Left kidney (tissue), 2 donors: Measurements from ENCODE around the gene MRPS12. TPM values are rescaled to one million over a fixed set of nuclear protein-coding genes. Genes with fewer than 3 reads are reported as not detected.
A peak's percentile ranks its signal among the peaks of the same experiment; 100 is the strongest.

Source experiments
- DNase-seq: peaks from one replicate; pipeline ENCODE4 v3.0.0-alpha.2; 2013
- polyA plus RNA-seq: library from polyadenylated mRNA; unstranded; fragments of 120-200 nt; gene quantifications from one replicate; pipeline ENCODE4 v1.2.1, GENCODE V29; 2013; ENCODE audit not compliant: insufficient read length

Gene MRPS12
- polyA plus RNA-seq, 1 donor = 16.2 TPM

- no peak for DNase-seq
Observed at GRCh38 chr19:38907670-38908069, 23.1 kb upstream of the MRPS12 start.

- no peak for DNase-seq
Observed at GRCh38 chr19:38908911-38909310, 21.8 kb upstream of the MRPS12 start.

DNA sequence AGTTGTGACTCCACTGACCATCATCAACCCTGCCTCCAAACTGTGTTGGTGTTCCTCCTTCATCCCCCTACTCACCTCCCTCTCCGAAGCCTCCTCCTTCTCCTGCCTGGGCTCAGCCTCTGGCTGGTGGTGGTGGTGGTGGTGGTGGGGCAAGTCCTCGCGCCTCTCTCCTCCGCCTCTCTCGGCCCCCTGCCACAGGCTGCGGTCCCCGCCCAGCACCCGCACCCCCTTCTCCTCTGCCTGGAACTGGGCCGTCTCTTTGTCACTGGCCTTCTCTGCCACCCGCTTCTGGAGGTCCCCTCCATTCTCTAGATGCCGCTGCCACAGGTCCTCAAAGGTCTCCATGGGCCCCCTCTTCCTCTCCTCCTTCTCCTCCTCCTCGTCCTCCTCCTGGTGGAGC is 20.3 kb upstream of the MRPS12 start:
- DNase-seq = no peak

GRCh38 chr19:38911388-38912001 is 19.2 kb upstream of the MRPS12 start:
- DNase-seq = no peak

DNA sequence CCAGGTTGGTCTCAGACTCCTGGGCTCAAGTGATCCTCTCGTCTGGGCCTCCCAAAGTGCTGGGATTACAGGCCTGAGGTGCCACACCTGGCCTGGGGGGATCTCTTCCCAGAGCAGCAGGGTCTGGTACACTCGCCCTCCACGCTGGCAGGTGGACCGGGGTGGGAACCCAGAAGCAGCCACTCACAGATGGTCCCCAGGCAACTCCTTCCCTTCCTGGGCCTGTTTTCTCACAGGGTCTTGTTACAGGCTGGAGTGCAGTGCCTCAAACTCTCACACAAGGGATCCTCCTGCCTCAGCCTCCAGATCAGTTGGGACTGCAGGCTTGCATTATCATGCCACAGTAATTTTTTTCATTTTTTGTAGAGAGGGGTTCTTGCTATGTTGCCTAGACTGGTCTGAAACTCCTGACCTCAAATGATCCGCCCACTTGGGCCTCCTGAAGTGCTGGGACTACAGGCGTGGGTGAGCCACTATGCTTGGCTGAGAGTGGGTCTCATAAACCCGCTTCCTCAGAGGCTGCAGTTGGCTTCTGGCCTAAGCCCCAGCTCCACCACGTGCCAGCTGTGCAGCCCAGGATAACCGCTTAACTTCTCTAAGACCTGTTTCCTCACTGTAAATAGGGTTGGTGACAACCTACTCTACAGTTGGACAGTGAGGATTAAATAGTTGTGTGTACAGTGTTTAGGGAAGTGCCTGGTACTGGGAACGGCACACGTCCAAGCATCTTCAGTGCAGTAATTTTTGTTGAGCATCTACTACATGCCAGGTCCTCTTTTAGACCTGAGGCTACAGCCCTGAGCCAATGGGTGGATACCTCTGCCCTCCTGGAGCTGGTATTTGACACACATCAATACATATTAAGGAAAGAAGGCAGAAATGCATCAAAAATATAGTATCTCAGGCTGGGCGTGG is 17.9 kb upstream of the MRPS12 start:
- DNase-seq = no peak

DNA sequence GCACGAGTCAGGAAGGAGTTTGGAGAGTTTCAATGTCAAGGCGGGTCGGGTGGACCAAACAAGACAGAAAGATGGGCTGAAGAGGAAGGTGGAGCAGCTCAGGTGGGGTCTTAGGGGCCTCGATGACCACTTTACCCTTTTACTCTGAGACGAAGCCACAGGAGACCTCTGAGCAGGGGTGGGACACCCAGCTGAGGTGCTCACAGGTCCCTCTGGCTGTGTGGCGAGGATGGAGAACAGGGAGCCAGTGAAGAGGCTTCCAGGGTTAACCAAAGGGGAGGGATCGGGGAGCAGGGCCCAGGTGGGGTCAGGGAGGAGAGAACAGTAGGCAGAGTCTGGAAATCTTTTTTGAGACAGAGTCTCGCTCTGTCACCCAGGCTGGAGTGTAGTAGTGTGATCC is 16.8 kb upstream of the MRPS12 start:
- no peak for DNase-seq

- DNase-seq = no peak
Observed at GRCh38 chr19:38915329-38916321, 15.1 kb upstream of the MRPS12 start.

GRCh38 chr19:38917516-38917915 is 13.2 kb upstream of the MRPS12 start:
- no peak for DNase-seq

DNA sequence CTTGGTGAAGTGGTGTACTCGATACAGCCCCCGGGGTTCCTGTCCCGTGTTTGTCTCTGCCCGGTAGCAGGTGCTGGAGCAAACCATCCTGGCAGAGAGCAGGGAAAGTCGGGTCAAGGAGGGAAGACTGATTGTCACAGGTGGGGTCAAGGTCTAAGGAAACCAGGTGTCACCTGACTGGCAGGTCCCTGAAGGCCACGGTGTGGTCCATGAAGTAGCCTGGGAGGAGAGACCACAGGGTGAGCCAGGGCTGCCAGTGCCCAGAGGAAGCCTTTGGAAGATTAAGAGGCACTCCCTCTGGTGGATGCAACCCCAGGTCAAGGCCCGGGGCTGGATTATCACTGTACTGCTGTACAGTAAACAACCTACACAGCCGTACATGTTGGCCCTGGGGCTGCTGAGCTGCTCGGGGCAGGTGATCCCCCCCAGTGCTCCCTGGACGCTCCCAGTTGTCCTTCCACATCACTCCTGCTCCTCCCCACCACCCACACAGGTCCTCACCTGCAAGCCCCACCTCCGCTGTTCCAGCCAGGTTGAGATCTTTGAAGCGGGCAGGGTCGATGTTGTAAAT is 12.7 kb upstream of the MRPS12 start:
- no peak for DNase-seq

GRCh38 chr19:38918526-38918925 is 12.2 kb upstream of the MRPS12 start:
- no peak for DNase-seq

- no peak for DNase-seq
Observed at GRCh38 chr19:38919837-38920601, 10.7 kb upstream of the MRPS12 start.

DNA sequence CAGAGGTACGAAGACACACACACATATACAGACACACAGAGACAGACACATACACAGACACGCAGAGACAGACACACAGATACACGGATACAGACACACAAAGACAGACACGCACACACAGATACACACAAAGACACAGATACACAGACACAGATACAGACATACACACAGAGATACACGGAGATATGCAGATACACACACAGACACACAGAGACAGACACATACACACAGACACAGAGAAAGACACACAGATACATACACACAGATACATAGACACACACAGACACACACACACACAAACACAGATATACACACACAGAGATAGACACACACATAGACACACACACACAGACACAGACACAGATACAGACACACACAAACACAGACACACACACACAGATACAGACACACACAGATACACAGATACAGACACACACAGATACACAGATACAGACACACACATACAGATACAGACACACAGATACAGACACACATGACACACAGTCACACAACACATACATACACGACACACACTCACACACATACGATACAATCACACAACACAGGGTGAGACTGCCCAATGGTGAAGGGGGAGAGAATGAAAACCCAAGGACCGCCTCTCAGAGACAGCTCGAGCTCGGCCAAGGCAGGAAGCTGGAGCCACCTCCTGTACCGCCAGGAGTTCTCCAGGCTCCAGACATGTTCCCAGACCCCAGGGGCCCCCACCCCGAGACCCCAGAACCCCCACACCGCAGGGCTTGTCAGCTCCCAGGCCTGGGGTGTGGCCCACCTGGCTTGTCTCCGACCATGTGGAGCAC is 9.9 kb upstream of the MRPS12 start:
- no peak for DNase-seq

- no peak for DNase-seq
Observed at GRCh38 chr19:38921420-38922274, 9.1 kb upstream of the MRPS12 start.

DNA sequence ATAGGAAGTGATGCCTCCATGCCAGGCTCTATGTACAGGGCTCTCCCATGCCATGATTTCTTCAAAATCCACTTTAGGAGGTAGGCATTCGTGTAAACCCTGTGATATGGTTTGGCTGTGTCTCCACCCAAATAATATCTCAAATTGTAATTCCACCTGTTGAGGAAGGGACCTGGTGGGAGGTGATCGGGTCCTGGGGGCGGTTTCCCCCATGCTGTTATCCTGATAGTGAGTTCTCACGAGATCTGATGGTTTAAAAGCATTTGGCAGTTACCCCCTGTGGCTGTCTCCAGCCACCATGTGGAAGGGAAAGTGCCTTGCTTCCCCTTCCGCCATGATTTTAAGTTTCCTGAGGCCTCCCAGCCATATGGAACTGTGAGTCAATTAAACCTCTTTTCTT is 8.3 kb upstream of the MRPS12 start:
- DNase-seq = no peak

GRCh38 chr19:38924388-38924787 is 6.4 kb upstream of the MRPS12 start:
- DNase-seq = no peak

GRCh38 chr19:38928391-38929001 is 2.2 kb upstream of the MRPS12 start:
- no peak for DNase-seq

DNA sequence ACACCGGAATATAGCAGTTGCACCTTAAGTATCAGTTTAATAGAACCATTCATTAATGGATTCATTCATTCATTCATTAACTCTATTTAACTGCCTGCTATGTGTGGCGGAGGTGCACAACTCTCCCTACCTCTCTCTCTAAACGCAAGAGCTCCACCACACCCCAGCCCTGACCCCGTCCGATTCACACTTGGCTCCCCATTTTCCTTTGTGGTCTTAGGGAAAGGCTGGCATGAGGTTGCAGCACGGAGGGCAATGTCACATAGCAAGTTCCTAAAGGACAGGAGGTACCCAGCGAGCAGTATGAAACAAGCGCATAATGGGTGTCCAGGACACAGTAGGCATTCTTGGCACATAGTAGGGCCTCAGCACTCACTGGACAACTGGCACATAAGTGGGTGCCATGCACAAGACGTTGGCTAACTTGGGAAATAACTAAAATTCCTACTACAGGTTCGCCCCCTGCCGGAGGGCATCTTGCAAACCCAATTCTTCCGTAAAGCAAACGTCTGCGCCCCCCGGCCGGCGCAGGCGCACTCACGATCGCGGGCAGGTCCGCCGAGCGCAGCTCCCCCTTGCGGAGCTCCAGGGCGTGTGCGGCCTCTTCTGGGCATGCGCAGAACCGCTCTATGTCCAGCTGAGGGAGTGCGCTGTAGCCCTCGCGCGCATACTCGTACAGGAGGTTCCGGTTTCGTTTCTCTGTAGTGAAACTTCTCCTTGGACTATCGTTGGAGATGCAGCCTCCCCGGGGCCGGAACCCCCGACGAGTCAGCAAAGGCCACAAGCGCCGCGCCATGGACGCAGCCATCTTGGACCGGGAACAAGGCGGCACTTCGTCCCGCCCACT is 592 bp upstream of the MRPS12 start, which contains the start of gene SARS2:
SARS2 (minus strand) TSS at position 835 of the 847 bp plus-strand sequence; CDS start at position 808, 27 bp downstream.
- DNase-seq = peak; percentile 93

GRCh38 chr19:38931521-38931793 is 713 bp downstream of the MRPS12 start:
- DNase-seq = no peak
